ENCODE results near the gene F11R.
"Not testable (repeated sequence)": the region's sequence is repeated elsewhere in the genome, so short reads cannot be mapped to it uniquely, and the experiment has no call there.

F11R gene

DNA sequence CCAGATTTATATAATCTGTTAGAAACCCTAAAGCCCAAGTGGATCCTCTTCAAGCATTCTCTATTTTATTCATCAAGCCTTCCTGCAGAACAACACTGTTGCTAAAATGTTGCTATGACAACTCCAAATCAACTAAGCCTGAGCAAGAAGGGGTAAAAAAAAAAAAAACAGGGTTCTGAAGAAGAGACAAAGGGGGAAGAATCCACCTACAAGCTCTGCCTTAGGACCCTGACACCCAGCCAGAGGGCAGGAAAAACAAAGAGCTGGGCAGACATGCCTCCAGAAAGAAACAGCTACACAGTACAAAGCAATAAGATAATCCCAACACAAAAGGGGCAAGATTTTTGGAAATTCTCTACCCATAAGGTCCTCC is 23.6 kb upstream of the F11R start:
- DNase-seq (ENCODE audit: low read depth) = no peak

DNA sequence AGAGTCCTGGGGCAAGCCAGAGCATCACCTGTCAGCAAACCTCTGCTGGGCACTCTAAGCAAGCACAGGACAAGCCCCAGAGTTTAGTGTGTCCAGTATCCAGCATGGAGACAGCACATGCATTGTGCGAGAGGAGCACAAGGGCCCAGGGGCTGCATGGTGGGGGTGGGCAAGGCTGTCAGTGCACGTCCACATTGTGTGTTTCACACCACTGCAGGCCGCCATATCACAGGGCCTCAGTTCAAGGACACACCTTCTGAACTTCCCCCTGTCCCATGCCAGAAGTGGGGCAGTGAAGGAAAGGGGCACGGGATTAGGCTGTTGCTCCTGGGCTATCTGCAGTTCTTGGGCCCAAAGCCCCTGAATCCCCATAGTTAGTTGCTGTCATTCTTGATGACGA is 18.6 kb upstream of the F11R start:
- DNase-seq (ENCODE audit: low read depth) = no peak

DNA sequence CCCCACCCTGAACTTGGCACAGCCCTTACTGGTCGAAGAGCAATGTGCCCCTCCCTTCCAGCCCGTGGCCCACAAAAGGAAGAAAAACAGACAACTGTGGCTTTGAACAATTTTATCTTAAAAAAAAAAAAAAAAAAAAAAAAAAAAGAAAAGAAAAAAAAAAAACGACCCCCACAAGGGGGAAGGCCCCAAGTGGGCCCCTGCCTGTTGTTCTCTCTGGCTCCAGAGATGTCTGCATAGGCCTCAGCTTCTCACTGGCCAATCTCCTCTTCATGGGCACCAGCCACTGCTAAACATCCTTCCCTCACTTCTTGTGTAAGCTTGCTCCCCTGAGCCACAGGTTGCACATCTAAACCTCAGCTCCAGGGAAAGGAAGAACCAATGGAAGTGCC is 18.2 kb upstream of the F11R start:
- no peak for DNase-seq (ENCODE audit: low read depth)

DNA sequence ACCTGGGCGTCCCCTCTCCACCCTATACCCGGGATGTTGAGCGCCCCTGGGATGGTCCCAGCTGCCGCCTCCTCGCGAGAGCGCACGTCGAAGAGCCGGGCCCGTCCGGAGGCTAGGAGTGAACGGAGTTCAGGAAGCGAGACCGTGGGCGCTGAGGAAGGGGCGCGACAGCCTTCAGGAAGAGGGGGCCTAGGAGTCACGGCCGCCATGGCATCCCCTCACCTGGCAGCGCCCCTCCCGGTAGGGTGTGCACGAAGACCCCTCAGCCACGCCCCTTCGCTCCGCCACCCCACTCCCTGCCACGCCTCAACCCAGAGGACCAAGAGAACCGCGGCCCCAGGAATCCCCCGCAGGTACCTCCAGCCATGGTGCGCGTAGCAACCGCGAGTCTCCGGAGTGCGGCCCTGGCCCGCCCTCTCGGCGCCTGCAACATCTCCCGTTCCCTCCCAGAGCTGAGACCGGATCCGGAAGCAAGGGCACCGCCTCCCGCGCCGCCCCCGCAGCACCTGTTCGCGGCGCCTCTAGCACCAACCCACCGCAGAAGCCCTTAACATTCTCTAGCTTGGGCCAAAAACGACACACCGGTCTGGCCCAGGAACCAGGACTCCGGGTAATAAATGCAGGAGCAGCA is 17.7 kb upstream of the F11R start, which contains the start of gene TSTD1:
Gene TSTD1, minus strand, starts transcription at position 442 of the 631 bp plus-strand sequence. Its CDS starts 75 bp downstream, at position 367.
- DNase-seq (ENCODE audit: low read depth) = peak; percentile 85

DNA sequence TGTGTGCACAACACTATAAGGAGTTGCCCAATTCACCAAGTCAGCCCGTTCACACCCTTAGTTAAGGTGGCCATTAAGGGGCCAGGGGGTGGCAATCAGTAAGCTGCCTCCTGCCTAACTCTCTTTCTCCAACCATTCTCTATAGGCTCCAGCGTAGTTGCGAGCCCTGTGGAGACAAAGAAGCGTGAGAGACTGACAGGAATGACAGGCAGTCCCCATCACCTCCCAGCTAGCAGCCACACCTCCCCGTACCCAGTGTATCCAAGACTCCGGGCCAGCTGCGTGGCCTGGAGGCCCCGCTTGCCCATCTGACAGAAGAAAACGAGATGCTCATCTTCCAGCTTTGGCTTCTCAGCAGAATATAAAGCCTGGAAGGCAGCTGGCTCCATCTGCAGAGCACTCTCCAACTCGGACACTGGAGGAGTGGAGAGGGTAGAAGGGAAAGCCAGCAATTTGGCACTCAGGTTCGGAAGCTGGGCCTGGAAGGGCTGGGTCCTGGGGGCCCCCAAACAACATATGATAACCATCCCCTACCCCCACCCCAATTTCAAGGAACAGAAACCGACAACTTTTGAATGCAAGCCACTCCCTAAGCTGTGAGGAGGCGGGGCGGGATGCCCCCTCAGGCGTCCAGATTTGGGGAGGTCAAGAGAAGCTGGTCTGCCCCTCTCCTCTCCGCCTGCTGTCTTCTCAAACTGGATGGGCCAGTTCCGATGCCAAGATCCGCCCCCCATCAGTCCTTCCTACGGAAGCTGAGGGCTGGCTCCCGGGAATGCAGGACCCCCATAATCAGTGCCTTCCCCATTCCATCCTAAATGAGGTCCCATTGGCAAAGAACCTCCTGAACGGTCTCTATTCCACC is 16.9 kb upstream of the F11R start:
- no peak for DNase-seq (ENCODE audit: low read depth)

DNA sequence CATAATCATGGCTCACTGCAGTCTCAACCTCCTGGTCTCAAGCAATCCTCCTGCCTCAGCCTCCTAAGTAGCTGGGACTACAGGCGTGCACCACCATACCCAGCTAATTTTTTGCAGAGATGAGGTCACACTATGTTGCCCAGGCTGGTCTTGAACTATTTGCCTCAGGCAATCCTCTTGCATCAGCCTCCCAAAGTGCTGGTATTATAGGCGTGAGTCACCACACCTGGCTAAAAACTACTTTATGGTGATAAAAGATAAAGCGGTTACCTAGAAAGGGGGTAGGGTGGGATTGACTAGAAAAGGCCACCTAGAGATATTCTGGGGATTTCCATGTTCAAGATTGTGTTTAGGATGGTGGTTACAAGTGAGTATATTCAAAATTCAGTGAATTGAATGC is 12.8 kb upstream of the F11R start:
- no peak for DNase-seq (ENCODE audit: low read depth)

DNA sequence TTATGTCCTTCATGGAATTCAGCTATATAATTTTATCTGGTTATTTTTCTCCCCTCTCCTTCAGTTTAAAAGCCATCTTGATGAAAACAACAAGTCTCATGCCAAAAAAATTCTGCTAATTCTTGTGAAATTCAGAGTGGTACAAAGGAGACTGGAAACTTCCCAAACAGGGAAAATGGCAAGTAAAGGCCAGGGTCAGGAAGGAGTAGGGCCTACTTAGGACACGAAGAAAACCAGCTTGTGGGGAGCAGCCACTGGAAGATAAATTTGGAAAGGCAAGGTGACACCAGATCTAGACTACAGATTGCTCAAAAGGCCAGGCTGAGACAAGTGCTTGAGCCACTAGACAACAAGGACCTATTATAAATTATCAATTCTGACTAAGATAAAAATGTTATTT is 11.5 kb upstream of the F11R start:
- DNase-seq (ENCODE audit: low read depth) = no peak

DNA sequence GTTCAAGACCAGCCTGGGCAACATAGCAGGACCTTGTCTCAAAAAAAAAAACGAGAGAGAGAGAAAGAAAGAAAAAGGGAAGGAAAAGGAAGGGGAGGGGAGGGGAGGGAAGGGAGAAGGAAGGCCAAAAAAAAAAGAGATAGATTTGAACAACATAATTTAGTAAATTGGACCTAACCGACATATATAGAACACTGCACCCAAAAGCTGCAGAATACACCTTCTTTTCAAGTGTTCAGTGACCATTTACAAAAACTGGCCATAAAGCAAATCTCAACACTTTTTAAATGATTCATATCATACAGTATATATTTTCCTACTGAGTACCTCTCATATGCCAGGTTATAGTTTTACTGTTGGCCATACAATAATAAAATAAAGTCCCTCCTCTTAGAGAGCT is 10.9 kb upstream of the F11R start:
- no peak for DNase-seq (ENCODE audit: low read depth)

DNA sequence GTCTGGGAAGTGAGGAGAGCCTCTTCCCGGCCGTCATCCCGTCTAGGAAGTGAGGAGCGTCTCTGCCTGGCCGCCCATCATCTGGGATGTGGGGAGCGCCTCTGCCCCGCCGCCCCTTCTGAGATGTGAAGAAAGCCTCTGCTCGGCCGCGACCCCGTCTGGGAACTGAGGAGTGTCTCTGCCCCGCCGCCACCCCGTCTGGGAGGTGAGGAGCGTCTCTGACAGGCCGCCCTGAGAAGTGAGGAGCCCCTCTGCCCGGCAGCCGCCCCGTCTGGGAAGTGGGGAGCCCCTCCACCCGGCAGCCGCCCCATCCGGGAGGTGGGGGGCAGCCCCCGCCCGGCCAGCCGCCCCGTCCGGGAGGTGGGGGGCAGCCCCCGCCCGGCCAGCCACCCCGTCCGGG is 8.5 kb upstream of the F11R start:
- DNase-seq (ENCODE audit: low read depth) = not testable (repeated sequence)

DNA sequence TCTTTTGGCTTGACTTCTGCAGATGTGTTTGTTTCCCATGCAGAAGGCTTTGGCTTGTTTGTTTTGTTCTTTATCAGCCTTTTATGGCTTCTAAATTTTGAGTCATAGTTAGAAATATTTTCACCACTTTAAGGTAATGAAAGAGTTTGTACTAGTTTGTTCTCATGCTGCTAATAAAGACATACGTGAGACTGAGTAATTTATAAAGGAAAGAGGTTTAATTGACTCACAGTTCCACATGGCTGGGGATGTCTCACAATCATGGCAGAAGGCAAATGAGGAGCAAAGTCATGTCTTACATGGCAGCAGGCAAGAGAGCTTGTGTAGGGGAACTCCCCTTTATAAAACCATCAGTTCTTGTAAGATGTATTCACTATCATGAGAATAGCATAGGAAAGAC is 6.0 kb upstream of the F11R start:
- DNase-seq (ENCODE audit: low read depth) = not testable (repeated sequence)

DNA sequence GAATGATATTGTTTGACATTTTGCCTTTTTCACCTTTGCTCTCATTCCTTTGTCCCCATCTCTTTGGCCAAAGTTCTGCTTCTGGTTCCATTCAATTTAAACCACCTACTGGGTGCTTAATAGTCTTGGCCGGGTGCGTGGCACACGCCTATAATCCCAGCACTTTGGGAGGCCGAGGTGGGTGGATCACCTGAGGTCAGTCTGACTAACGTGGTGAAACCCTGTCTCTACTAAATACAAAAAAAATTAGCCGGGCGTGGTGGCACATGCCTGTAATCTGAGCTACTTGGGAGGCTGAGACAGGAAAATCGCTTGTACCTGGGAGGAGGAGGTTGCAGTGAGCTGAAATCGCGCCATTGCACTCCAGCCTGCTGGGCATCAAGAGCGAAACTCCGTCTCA is 1.5 kb upstream of the F11R start:
- DNase-seq (ENCODE audit: low read depth) = not testable (repeated sequence)

DNA sequence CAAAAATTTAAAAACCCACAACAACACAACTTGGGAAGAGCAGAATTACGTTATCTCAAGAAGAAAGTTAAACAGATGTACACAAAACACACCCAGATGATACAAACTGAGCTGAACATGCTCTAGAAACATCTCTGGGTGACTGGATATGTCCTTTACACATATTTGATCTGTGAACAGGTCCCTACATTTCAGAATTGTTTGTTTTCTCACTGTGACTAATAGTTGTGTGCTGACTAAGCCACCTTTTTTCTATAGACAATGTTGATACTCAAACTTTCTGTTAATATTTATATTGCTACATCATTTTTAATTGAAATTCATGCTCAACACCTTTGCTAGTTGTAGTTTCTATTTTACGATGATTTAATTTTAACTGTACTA is 1.0 kb upstream of the F11R start:
- DNase-seq (ENCODE audit: low read depth) = no peak

DNA sequence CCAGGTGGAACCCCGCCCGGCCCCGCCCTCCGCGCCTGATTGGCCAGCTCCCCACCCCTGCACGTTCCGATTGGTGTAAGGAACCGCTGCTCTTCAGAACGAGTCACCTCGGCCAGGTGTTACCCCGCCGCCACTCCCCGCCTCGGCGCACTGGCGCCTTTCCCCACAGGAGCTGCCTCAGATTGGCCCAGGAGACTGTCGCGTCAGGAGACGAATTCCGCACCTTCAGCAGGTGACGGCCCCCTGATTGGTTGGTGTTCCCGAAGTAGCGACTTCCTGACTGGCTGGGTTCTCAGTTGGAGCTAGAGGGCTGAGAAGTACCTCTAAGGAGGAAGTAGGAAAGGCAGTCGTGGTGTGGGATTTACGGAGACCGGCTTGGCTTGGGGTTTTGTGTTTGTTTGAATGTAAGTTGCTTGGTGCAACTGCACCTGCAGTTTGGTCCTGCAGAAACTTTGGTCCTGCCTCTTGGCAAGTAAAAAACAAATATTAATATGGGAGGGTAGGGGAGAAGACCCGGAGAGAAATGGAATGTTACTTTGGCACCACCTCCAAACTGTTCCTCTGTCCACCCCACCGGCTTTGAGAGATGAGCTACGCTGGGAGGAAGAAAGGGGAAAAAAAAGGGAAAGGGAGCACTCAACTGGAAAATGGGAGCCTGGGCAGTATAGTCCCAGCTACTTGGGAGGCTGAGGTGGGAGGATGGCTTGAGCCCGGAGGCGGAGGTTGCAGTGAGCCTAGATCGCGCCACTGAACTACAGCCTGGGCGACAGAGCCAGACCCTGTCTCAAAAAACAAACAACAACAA is 415 bp upstream of the F11R start:
- peak; percentile 78 for DNase-seq (ENCODE audit: low read depth)

DNA sequence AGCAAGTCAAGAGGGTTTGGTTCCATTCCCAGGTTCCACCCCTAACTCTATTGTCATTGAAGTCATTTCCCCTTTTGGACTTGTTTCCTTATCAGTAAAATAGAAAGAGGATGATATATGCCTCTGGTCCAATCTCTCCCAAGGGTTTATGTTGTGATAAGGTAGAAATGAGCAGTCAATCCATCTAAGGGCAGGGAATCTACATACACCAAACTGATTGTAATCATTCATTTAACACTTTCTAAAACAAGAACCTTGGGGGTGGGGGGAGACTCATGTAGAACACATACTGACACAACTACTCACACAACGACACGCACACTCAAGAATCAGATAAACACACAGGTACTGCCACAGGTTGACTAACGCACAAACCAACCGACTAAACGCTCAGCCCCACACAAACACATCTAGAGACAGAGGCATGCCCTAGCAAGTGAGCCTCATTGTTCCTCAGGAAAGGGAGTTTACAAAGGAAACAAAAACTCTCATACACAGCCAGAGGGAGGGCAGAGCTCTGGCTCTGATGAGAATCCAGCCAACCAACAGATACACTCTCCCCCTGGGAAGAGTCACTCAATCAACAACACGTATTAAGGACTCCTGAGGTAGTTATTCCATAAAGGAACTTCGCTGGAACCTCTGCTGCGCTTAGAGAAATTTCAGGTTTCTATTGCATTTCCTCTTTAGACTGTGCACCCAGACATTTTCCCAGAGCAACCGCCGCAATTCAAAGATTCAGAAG is 1.0 kb downstream of the F11R start:
- DNase-seq (ENCODE audit: low read depth) = no peak

DNA sequence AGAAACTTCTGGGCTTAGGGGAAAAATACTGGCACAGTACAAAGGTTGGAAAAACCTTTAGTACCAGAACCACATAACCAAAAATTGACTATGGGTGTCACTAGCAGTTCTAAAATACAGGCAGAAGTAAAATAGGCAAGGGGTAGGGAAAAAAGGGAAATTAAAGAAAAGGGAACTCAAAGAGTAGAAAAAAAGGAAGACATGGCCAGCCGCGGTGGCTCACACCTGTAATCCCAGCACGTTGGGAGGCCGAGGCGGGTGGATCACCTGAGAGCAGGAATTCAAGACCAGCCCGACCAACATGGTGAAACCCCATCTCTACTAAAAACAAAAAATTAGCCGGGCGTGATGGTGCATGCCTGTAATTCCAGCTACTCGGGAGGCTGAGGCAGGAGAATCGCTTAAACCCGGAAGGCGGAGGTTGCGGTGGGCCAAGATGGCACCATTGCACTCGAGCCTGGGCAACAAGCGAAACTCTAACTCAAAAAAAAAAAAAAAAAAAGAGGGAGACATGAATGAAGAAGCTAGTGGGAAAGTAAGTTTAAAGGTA is 1.8 kb downstream of the F11R start:
- DNase-seq (ENCODE audit: low read depth) = not testable (repeated sequence)

DNA sequence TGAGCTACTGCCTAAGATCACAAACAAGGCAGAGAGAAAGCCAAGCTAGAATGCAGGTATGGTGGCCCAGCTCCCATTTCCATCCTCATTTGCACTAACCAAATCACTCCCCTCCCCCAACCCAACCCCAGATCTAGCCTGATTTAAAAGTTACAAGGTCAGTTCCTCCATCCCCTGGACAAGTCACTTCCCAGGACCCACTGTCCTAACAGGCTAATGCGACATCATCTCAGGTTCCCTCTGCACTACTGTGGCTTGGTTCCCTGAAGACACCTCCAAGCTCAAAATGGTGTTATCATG is 2.4 kb downstream of the F11R start:
- no peak for DNase-seq (ENCODE audit: low read depth)

DNA sequence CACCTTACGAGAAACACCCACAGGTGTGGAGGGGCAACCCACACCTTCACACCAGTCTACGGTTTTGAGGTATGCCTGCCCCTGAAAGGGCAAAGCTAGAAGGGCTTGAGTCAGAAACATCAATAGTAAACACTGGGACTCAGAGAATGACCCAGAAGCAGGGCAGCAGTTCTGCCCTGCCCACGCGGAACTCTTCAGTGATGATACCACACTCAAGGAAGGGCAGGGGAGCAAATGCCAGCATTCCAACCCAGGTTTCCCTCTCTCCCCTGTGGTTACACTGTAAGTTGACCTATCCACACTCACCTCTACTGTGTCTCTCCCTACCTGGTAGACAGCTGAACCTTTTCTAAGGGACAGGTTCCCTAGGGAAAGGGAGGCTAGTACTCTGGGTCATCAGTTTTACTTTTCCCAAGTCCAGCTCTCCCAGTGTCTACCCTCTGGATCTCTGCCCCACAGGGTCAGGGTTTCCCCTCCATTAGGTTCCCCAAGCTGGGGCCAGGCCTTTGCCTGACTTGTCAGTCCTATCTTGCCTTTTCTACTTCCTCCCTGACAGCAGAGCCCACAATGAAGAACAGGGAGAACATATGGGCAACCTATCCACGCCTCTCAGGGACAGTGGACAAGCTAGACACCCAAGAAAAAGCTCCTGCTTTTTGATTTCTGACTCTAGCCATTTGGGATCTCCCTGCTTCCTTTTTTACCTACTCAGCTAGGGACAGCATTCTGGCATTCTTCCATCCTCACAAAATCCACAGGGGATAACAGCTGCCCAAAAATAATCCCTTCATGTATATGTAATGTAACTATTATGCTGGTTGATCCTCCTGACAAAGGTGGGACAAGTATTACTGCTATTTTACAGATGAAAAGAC is 3.0 kb downstream of the F11R start:
- DNase-seq (ENCODE audit: low read depth) = no peak

DNA sequence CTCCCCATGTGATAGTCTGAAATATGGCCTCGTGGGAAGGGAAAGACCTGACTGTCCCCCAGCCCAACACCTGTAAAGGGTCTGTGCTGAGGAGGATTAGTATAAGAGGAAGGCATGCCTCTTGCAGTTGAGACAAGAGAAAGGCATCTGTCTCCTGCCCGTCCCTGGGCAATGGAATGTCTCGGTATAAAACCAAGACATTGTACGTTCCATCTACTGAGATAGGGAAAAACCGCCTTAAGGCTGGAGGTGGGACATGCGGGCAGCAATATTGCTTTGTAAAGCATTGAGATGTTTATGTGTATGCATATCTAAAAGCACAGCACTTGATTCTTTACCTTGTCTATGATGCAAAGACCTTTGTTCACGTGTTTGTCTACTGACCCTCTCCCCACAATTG is 3.8 kb downstream of the F11R start:
- not testable (repeated sequence) for DNase-seq (ENCODE audit: low read depth)

DNA sequence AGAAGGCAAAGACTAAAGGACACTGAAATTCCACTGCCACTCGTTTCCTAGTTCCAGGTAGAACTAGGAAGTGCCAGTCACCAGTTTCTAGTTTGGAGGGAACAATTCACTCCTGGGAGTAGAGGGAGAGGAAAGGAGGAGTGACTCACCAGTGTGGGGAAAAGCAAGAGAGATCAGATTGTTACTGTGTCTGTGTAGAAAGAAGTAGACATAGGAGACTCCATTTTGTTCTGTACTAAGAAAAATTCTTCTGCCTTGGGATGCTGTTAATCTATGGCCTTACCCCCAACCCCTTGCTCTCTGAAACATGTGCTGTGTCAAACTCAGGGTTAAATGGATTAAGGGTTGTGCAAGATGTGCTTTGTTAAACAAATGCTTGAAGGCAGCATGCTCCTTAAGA is 4.3 kb downstream of the F11R start:
- DNase-seq (ENCODE audit: low read depth) = not testable (repeated sequence)

DNA sequence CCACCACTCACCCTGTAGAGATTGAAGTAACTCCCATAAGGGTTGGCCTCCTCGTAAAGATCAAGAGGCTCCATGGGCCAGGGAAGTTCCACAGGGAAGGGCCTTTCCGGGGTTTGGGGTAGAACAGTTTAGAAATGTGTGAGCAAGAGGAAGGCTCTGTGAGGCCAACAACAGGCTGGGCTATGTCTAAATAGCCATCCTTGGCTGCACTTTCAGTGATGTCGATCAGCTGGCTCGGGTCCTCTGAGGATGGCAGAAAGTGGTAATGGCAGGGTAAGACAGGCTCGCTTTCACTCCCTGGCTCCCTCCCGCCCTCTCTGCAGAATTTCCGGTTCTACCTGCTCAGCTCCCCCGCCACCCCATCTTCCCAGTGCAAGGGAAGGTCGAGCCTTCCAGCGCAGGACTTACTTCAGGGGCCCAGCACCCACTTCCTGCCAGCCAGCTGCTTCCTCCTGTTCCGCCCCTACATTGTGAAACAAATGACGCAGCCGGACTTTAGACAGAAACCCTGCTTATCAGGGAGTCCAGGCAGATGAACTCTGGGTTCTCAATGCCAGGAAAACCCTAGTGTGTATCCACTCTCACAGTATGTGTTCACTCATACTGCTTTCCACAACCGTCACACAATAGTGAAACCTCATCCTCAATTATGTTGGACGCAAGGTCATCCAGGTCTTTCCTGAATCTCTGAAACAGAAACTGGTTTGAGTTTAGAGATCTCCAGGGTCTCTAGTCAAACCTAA is 7.3 kb downstream of the F11R start:
- DNase-seq (ENCODE audit: low read depth) = peak; percentile 39
